ENCODE data around the gene USP51.
"Not testable (repeated sequence)": the region's sequence is repeated elsewhere in the genome, so short reads cannot be mapped to it uniquely, and the experiment has no call there.

GRCh38 chrX:55459426-55459825 is 30.2 kb downstream of the USP51 start:
- TF ChIP-seq CTCF, POLR2A, POLR2AphosphoS5 (IDR thresholded peaks at IDR 0.05): not testable (repeated sequence)

All from suprapubic skin (tissue), 4 donors.